Measurements from ENCODE around the gene BCCIP. TPM values are rescaled to one million over a fixed set of nuclear protein-coding genes. Genes with fewer than 3 reads are reported as not detected.

Gene BCCIP
- total RNA-seq, 2 experiments from 2014 or later = 96.3 to 100 TPM

DNA sequence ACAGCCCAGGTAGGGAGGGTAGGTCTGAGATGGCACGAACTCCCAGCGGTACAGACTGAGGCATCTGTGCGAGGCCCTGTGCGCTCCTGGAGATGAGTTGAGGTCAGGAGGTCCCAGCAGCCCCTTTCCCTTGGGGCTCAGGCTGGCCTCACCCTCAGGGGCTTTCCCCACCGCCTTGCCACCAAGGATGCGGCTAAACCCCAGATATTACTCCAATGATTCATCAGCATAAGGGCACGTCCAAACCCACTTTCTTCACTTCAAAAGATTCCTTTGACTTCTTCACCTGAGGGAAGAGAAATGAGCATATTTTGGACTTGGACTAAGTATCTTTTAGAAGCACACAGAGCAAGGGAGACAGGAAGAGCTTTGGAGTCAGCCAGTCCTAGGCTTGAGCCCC lies 20.6 kb upstream of the BCCIP start:
- no peaks in the 10 kb centered on the region for H3K4me1 Mint-ChIP-seq (ENCODE audit: low read depth)
- H3K36me3 Mint-ChIP-seq = peaks cover 17% of the 10 kb centered on the region
- H3K9me3 Mint-ChIP-seq = no peaks in the 10 kb centered on the region
- H3K27ac Mint-ChIP-seq = no peak overlapping the region
- CTCF ChIA-PET = no interaction called here
- no peak for DNase-seq
- intact Hi-C loops (cut with micrococcal nuclease) = no loop called here
- H3K27me3 Mint-ChIP-seq = no peaks in the 10 kb centered on the region
- H3K4me3 Mint-ChIP-seq = no peak overlapping the region
- POLR2A ChIA-PET = no interaction called here

- H3K9me3 Mint-ChIP-seq = no peaks in the 10 kb centered on the region
- DNase-seq = no peak
- intact Hi-C loops (cut with micrococcal nuclease) = no loop called here
- CTCF ChIA-PET = no interaction called here
- H3K27me3 Mint-ChIP-seq = no peaks in the 10 kb centered on the region
- H3K27ac Mint-ChIP-seq = no peak overlapping the region
- H3K4me1 Mint-ChIP-seq (ENCODE audit: low read depth) = no peaks in the 10 kb centered on the region
- H3K4me3 Mint-ChIP-seq = no peak overlapping the region
- POLR2A ChIA-PET = no interaction called here
- H3K36me3 Mint-ChIP-seq = peaks cover 34% of the 10 kb centered on the region
Measured at GRCh38 chr10:125808047-125808446, 15.3 kb upstream of the BCCIP start.

DNA sequence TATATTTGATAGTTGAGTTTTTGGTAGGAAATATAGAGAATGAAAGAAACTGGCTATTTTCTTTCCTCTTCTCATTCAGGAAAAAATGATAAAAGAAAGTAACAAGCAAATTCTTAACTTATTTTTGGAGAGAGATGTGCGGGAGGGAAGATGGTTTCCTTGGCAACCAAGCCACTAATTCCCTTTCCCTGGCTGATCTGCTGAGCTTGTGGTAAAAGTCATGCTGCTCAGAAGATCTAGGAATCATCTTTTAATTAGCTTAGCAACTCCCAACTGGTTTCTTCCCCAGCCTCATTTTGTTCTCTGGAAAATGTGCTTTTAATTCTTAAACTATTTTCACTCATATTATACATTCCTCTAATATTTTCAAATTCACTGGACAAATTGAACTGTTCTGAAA lies 12.1 kb upstream of the BCCIP start:
- Mint-ChIP-seq H3K9me3 (no peaks in the 10 kb centered on the region), H3K4me1 (ENCODE audit: low read depth) (no peaks in the 10 kb centered on the region), H3K4me3 (no peak overlapping the region), H3K36me3 (peaks cover 48% of the 10 kb centered on the region), H3K27me3 (no peaks in the 10 kb centered on the region), H3K27ac (no peak overlapping the region)
- intact Hi-C loops (cut with micrococcal nuclease) = no loop called here
- CTCF ChIA-PET = no interaction called here
- DNase-seq = no peak
- POLR2A ChIA-PET = interaction anchor here (1.1 kb wide), 1 partner anchor 11 kb away, joined by 3 read pairs; the partner anchor contains the start of gene UROS

GRCh38 chr10:125812128-125812750 lies 11.1 kb upstream of the BCCIP start:
- Mint-ChIP-seq H3K36me3 (peaks cover 42% of the 10 kb centered on the region), H3K27ac (no peak overlapping the region), H3K4me1 (ENCODE audit: low read depth) (no peaks in the 10 kb centered on the region), H3K4me3 (no peak overlapping the region), H3K9me3 (no peaks in the 10 kb centered on the region), H3K27me3 (no peaks in the 10 kb centered on the region)
- DNase-seq = no peak
- POLR2A ChIA-PET = no interaction called here
- intact Hi-C loops (cut with micrococcal nuclease) = no loop called here
- CTCF ChIA-PET = no interaction called here

GRCh38 chr10:125815764-125816163 lies 7.6 kb upstream of the BCCIP start:
- Mint-ChIP-seq H3K4me3 (no peak overlapping the region), H3K27ac (no peak overlapping the region), H3K9me3 (no peaks in the 10 kb centered on the region), H3K4me1 (ENCODE audit: low read depth) (peaks cover 2% of the 10 kb centered on the region), H3K36me3 (peaks cover 30% of the 10 kb centered on the region), H3K27me3 (no peaks in the 10 kb centered on the region)
- ChIA-PET CTCF (no interaction called here), POLR2A (no interaction called here)
- no peak for DNase-seq
- intact Hi-C loops (cut with micrococcal nuclease) = no loop called here

DNA sequence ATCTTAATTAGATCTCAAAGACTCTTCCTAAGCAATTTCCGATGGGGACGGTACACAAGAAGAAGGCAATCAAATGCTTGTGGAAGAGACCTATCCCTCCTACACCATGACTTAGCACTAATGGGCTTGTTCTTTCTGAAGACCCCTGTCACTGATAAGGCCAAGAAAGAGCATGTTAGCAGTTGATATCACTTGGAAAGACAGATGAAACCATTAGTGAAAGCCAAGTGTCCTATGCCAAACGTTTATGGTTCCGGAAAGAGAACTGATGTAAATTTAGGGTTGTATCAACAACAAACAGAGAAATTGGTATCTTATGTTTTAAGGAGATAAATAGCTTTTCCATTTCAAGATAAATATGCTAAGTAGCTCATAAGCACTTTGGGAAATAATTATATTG lies 6.8 kb upstream of the BCCIP start:
- ChIA-PET POLR2A (no interaction called here), CTCF (no interaction called here)
- no peak for DNase-seq
- Mint-ChIP-seq H3K36me3 (peaks cover 26% of the 10 kb centered on the region), H3K4me3 (no peak overlapping the region), H3K4me1 (ENCODE audit: low read depth) (peaks cover 8% of the 10 kb centered on the region), H3K27me3 (no peaks in the 10 kb centered on the region), H3K9me3 (no peaks in the 10 kb centered on the region), H3K27ac (no peak overlapping the region)
- intact Hi-C loops (cut with micrococcal nuclease) = no loop called here

- POLR2A ChIA-PET = no interaction called here
- H3K4me1 Mint-ChIP-seq (ENCODE audit: low read depth) = peaks cover 16% of the 10 kb centered on the region
- intact Hi-C loops (cut with micrococcal nuclease) = no loop called here
- H3K9me3 Mint-ChIP-seq = no peaks in the 10 kb centered on the region
- no peak overlapping the region for H3K4me3 Mint-ChIP-seq
- peaks cover 24% of the 10 kb centered on the region for H3K36me3 Mint-ChIP-seq
- CTCF ChIA-PET = no interaction called here
- no peaks in the 10 kb centered on the region for H3K27me3 Mint-ChIP-seq
- no peak overlapping the region for H3K27ac Mint-ChIP-seq
- no peak for DNase-seq
Measured at GRCh38 chr10:125817337-125817946, 5.9 kb upstream of the BCCIP start.

GRCh38 chr10:125820701-125821100 lies 2.6 kb upstream of the BCCIP start:
- intact Hi-C loops (cut with micrococcal nuclease) = no loop called here
- H3K27ac Mint-ChIP-seq = no peak overlapping the region
- POLR2A ChIA-PET = no interaction called here

GRCh38 chr10:125823663-125824251 lies 411 bp downstream of the BCCIP start:
- Mint-ChIP-seq H3K27ac (no peak overlapping the region), H3K27me3 (no peaks in the 10 kb centered on the region), H3K4me3 (no peak overlapping the region), H3K4me1 (ENCODE audit: low read depth) (peaks cover 29% of the 10 kb centered on the region), H3K36me3 (peaks cover 17% of the 10 kb centered on the region), H3K9me3 (no peaks in the 10 kb centered on the region)
- ChIA-PET CTCF (interaction anchor here (0.6 kb wide), 1 partner anchor 968 kb away, joined by 3 read pairs; no protein-coding TSS in a partner anchor), POLR2A (interaction anchor here (0.6 to 1.2 kb wide), 2 partner anchors 104 to 105 kb away, joined by 3 to 6 read pairs; partner anchors contain the start of gene EDRF1)
- intact Hi-C loops (cut with micrococcal nuclease) = loop anchor here (1.0 to 2.0 kb wide), 2 partner anchors 73 to 104 kb away; partner anchors contain the start of genes EDRF1 and FANK1
- DNase-seq = peak; percentile 29

More at GRCh38 chr10:125820701-125821100, 2.6 kb upstream of the BCCIP start:
- CTCF ChIA-PET = no interaction called here
- Mint-ChIP-seq H3K9me3 (no peaks in the 10 kb centered on the region), H3K36me3 (peaks cover 2% of the 10 kb centered on the region), H3K4me1 (ENCODE audit: low read depth) (peaks cover 16% of the 10 kb centered on the region), H3K27me3 (no peaks in the 10 kb centered on the region), H3K4me3 (no peak overlapping the region)
- DNase-seq = no peak

DNA sequence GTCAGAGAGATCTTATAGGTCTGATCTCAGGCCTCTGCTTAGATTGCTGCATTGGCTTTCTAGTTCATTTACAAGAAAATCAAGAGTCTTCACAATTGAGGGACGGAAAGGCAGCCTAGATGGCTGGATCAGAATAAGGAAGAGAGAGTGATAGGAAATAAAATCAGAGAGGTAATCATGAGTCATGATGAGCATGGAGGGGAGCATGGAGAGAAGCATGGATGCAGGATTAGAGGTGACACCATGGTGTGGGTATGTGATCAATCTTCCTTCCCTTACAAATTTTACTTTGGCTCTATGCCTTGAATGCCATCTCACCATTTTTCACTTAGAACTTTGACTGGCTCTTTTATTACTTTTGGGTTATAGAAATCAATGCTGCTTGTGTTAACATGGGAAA lies 1.4 kb downstream of the BCCIP start:
- no peak overlapping the region for H3K27ac Mint-ChIP-seq
- H3K36me3 Mint-ChIP-seq = peaks cover 24% of the 10 kb centered on the region
- no peaks in the 10 kb centered on the region for H3K27me3 Mint-ChIP-seq
- no peak for DNase-seq
- no peak overlapping the region for H3K4me3 Mint-ChIP-seq
- no peaks in the 10 kb centered on the region for H3K9me3 Mint-ChIP-seq
- intact Hi-C loops (cut with micrococcal nuclease) = no loop called here
- CTCF ChIA-PET = no interaction called here
- H3K4me1 Mint-ChIP-seq (ENCODE audit: low read depth) = peaks cover 32% of the 10 kb centered on the region
- POLR2A ChIA-PET = no interaction called here

- H3K36me3 Mint-ChIP-seq = peaks cover 34% of the 10 kb centered on the region
Measured at GRCh38 chr10:125827133-125827532, 3.8 kb downstream of the BCCIP start.

DNA sequence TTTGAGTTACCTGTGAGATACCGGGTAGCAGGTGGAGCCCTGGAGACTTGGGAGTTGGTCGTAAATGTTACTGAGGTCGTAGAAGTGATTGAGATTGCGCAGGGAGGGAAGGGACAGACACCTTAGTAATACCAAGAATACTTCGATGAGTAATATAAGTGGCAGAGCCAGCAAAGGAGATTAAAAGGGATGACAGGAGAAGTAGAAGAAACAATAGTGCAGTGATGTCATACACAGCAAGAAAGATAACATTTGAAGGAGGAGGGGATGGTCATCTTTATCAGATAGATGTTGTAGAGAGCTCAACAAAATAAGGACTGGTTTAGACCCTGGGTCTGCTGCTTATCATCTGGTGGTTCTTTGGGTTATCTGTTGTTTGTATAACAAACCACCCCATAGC lies 5.0 kb downstream of the BCCIP start:
- no peak overlapping the region for H3K4me3 Mint-ChIP-seq
- H3K27me3 Mint-ChIP-seq = no peaks in the 10 kb centered on the region
- ChIA-PET CTCF (interaction anchor here (1.3 kb wide), 1 partner anchor 31 kb away, joined by 3 read pairs; no protein-coding TSS in a partner anchor), POLR2A (interaction anchor here (1.3 kb wide), 1 partner anchor 10 kb away, joined by 3 read pairs; no protein-coding TSS in a partner anchor)
- no peak for DNase-seq
- H3K9me3 Mint-ChIP-seq = no peaks in the 10 kb centered on the region
- intact Hi-C loops (cut with micrococcal nuclease) = no loop called here
- H3K27ac Mint-ChIP-seq = peak overlapping the region; percentile 30
- peaks cover 36% of the 10 kb centered on the region for H3K36me3 Mint-ChIP-seq
- peaks cover 16% of the 10 kb centered on the region for H3K4me1 Mint-ChIP-seq (ENCODE audit: low read depth)

More at GRCh38 chr10:125827133-125827532, 3.8 kb downstream of the BCCIP start:
- H3K9me3 Mint-ChIP-seq = no peaks in the 10 kb centered on the region
- H3K27me3 Mint-ChIP-seq = no peaks in the 10 kb centered on the region
- H3K27ac Mint-ChIP-seq = no peak overlapping the region
- peaks cover 19% of the 10 kb centered on the region for H3K4me1 Mint-ChIP-seq (ENCODE audit: low read depth)
- CTCF ChIA-PET = interaction anchor here (1.3 kb wide), 1 partner anchor 30 kb away, joined by 3 read pairs; no protein-coding TSS in a partner anchor
- POLR2A ChIA-PET = no interaction called here
- no peak for DNase-seq
- intact Hi-C loops (cut with micrococcal nuclease) = no loop called here
- no peak overlapping the region for H3K4me3 Mint-ChIP-seq

Measured in activated CD4-positive, alpha-beta memory T cell treated with anti-CD3 and anti-CD28 coated beads for 36 hours (primary cell).